GM19240 (cell line): ENCODE measurements around the gene RYR2.
"Not testable (repeated sequence)": the region's sequence is repeated elsewhere in the genome, so short reads cannot be mapped to it uniquely, and the experiment has no call there.

ENCODE experiments used
- DNase-seq: peaks from one replicate; pipeline ENCODE4 v3.0.0; 2011; ENCODE audit warnings: low spot score; ENCODE audit not compliant: insufficient read length

RYR2 gene

GRCh38 chr1:237074371-237075117 is 32.6 kb downstream of the RYR2 start:
- DNase-seq: no peak

GRCh38 chr1:237084341-237085077 is 42.5 kb downstream of the RYR2 start:
- no peak for DNase-seq

- DNase-seq: no peak
Measured at GRCh38 chr1:237091691-237092090, 49.7 kb downstream of the RYR2 start.

GRCh38 chr1:237093691-237094090 is 51.7 kb downstream of the RYR2 start:
- DNase-seq: no peak

- no peak for DNase-seq
Measured at GRCh38 chr1:237098541-237098940, 56.6 kb downstream of the RYR2 start.

GRCh38 chr1:237103021-237103420 is 61.0 kb downstream of the RYR2 start:
- DNase-seq: no peak

- DNase-seq: no peak
Measured at GRCh38 chr1:237104096-237104495, 62.1 kb downstream of the RYR2 start.

- no peak for DNase-seq
Measured at GRCh38 chr1:237105826-237106225, 63.8 kb downstream of the RYR2 start.

GRCh38 chr1:237108297-237109040 is 66.5 kb downstream of the RYR2 start:
- DNase-seq: no peak

GRCh38 chr1:237111807-237112206 is 69.8 kb downstream of the RYR2 start:
- no peak for DNase-seq

GRCh38 chr1:237112663-237113062 is 70.7 kb downstream of the RYR2 start:
- DNase-seq: no peak

- DNase-seq: no peak
Measured at GRCh38 chr1:237115035-237115434, 73.1 kb downstream of the RYR2 start.

GRCh38 chr1:237119091-237119490 is 77.1 kb downstream of the RYR2 start:
- no peak for DNase-seq

- DNase-seq: no peak
Measured at GRCh38 chr1:237120683-237121082, 78.7 kb downstream of the RYR2 start.

- no peak for DNase-seq
Measured at GRCh38 chr1:237124856-237125462, 83.0 kb downstream of the RYR2 start.

- no peak for DNase-seq
Measured at GRCh38 chr1:237126180-237126579, 84.2 kb downstream of the RYR2 start.

GRCh38 chr1:237127301-237127700 is 85.3 kb downstream of the RYR2 start:
- DNase-seq: not testable (repeated sequence)

- no peak for DNase-seq
Measured at GRCh38 chr1:237133921-237134320, 91.9 kb downstream of the RYR2 start.

GRCh38 chr1:237134929-237135328 is 92.9 kb downstream of the RYR2 start:
- DNase-seq: no peak

- DNase-seq: no peak
Measured at GRCh38 chr1:237138551-237138950, 96.6 kb downstream of the RYR2 start.

GRCh38 chr1:237139732-237140131 is 97.7 kb downstream of the RYR2 start:
- no peak for DNase-seq

- no peak for DNase-seq
Measured at GRCh38 chr1:237140986-237141385, 99.0 kb downstream of the RYR2 start.
